Measurements from ENCODE around the gene KCNJ6.

DNA sequence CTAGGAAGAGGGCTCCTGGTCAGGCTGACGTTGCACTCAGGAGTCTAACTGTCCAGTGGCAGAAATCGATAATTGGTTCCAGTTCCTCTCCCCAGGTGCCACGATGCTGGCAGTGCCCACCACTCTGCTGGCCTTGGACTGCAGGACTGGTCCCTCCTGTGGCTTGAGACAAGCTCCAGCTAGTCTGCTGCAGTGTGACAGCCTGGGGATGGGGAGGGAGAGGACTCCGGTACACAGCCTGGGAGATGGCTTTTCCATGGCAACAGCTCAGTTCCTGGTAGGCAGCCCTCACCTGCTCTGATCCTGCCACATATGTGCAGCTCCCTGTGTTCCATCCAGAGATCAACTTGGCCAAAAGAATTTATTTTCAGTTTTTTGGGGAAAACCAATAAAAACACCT, 239.3 kb downstream of the KCNJ6 start:
- TF ChIP-seq, protein P1, sequence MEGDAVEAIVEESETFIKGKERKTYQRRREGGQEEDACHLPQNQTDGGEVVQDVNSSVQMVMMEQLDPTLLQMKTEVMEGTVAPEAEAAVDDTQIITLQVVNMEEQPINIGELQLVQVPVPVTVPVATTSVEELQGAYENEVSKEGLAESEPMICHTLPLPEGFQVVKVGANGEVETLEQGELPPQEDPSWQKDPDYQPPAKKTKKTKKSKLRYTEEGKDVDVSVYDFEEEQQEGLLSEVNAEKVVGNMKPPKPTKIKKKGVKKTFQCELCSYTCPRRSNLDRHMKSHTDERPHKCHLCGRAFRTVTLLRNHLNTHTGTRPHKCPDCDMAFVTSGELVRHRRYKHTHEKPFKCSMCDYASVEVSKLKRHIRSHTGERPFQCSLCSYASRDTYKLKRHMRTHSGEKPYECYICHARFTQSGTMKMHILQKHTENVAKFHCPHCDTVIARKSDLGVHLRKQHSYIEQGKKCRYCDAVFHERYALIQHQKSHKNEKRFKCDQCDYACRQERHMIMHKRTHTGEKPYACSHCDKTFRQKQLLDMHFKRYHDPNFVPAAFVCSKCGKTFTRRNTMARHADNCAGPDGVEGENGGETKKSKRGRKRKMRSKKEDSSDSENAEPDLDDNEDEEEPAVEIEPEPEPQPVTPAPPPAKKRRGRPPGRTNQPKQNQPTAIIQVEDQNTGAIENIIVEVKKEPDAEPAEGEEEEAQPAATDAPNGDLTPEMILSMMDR (IDR thresholded peaks at IDR 0.05; ENCODE audit: insufficient read depth, low read depth, low read length) = no peak
- no peak for TF ChIP-seq EZH2 (IDR thresholded peaks at IDR 0.05; ENCODE audit: insufficient read depth, low read length)

Data from astrocyte (in vitro differentiated cells and primary cell).